Hepatocyte (in vitro differentiated cells): ENCODE data around the gene CCDC85C.

Experiments
- CTCF ChIP-seq: fragments of 200-600 bp; sonication (generic); IDR thresholded peaks from 2 replicates; pipeline ENCODE4 v1.5.1; 2016; ENCODE audit warnings: antibody characterized with exemption, mild to moderate bottlenecking; ENCODE audit not compliant: poor library complexity
- EZH2 ChIP-seq: fragments of 200-600 bp; sonication (generic); IDR thresholded peaks from 2 replicates; pipeline ENCODE4 v1.6.1; 2016; ENCODE audit warnings: antibody characterized with exemption, mild to moderate bottlenecking, borderline replicate concordance
- EZH2phosphoT487 ChIP-seq: fragments of 200-600 bp; sonication (generic); IDR thresholded peaks from one replicate; pipeline ENCODE4 v1.6.1; 2018; ENCODE audit warnings: antibody characterized with exemption, mild to moderate bottlenecking, low read depth, moderate library complexity; ENCODE audit not compliant: unreplicated experiment, severe bottlenecking

GRCh38 chr14:99516871-99517642, 87.0 kb downstream of the CCDC85C start:
- TF ChIP-seq EZH2: no peak
- TF ChIP-seq CTCF: no peak
- no peak for TF ChIP-seq EZH2phosphoT487
